ENCODE measurements around the gene RASA3. TPM values are rescaled to one million over a fixed set of nuclear protein-coding genes. Genes with fewer than 3 reads are reported as not detected.
A peak's percentile ranks its signal among the peaks of the same experiment; 100 is the strongest.

RASA3 gene
- total RNA-seq, 3 donors from 2014 or later (not counting 1 experiment from before 2014, with no cell fraction given): 252 to 277 (median 274) TPM

DNA sequence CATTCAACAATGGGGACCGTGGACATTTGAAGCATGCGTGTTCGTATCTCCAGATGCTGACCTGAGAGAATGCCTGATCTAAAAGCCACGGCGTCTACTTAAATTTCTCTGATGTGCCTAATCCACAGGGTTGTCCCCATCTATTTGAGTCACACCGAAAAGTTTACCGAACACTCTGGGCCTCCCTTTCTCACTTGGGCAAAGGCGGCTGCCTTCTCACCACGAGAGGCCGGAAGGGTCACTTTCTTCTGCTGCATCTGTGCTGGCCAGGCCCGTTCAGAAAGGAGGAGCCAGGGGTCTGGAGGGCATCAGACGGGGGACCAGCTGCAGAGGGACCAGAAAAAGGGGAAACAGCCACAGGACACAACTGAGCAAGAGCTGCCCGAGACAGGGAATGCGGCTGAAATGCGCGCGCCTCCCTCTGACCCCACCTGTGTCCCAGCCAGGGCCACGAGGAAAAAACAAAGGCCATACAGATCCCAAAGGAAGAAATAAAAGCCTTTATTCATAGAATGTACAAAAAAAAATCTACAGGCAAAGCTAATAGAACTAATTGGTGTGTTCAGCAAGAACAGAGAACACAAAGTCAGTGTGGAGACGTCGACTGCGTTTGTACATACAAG, 87.2 kb downstream of the RASA3 start:
- no peaks in the 10 kb centered on the region for H3K9me3 ChIP-seq (ENCODE audit: control insufficient read depth, insufficient read depth, low read length)
- H3K27ac ChIP-seq (ENCODE audit: low read length): no peak overlapping the region
- ATAC-seq (no peak), DNase-seq (no peak)
- Mint-ChIP-seq H3K4me1 (peaks cover 79 to 86% of the 10 kb centered on the region in 2 donors), H3K9me3 (no peaks in the 10 kb centered on the region), H3K27me3 (ENCODE audit: low read depth in 2 of 2) (no peaks in the 10 kb centered on the region), H3K27ac (peak overlapping the region; percentile 91 to 92), H3K36me3 (no peaks in the 10 kb centered on the region), H3K4me3 (peak overlapping the region; percentile 84)
- peaks cover 42% of the 10 kb centered on the region for H3K36me3 ChIP-seq (ENCODE audit: control insufficient read depth, insufficient read depth, low read length)
- TF ChIP-seq, protein P1, sequence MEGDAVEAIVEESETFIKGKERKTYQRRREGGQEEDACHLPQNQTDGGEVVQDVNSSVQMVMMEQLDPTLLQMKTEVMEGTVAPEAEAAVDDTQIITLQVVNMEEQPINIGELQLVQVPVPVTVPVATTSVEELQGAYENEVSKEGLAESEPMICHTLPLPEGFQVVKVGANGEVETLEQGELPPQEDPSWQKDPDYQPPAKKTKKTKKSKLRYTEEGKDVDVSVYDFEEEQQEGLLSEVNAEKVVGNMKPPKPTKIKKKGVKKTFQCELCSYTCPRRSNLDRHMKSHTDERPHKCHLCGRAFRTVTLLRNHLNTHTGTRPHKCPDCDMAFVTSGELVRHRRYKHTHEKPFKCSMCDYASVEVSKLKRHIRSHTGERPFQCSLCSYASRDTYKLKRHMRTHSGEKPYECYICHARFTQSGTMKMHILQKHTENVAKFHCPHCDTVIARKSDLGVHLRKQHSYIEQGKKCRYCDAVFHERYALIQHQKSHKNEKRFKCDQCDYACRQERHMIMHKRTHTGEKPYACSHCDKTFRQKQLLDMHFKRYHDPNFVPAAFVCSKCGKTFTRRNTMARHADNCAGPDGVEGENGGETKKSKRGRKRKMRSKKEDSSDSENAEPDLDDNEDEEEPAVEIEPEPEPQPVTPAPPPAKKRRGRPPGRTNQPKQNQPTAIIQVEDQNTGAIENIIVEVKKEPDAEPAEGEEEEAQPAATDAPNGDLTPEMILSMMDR (IDR thresholded peaks at IDR 0.05): no peak
- WGBS (ENCODE audit: insufficient coverage): 83% methylated on average over 21 of the region's 21 CpGs
- no peaks in the 10 kb centered on the region for H3K27me3 ChIP-seq (ENCODE audit: control insufficient read depth, insufficient read depth, low read length)
- no peak overlapping the region for H3K4me3 ChIP-seq (ENCODE audit: low read length)
- intact Hi-C loops (cut with micrococcal nuclease): loop anchor here (5.0 kb wide), 1 partner anchor 182 kb away; no protein-coding TSS in a partner anchor
- peaks cover 72% of the 10 kb centered on the region for H3K4me1 ChIP-seq (ENCODE audit: control insufficient read depth, insufficient read depth, low read length)

DNA sequence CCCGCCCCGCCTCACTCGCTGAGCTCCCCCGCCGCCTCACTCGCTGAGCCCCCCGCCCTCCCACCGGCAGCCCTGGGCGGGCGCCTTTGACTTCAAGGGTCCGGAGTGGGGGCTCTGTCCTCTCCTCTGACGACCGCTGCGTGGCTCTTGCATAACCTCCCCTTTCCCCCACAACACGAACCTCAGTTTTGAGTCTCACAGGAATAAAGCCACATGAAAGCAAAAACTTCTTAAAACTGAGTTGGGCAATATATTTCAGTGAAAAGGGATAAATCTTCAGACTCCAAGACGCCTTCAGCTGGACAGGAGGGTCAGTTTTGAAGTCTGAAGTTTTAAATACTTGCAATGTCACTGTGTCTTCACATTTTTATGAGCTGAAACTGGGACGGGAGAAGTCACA, 87.9 kb downstream of the RASA3 start:
- WGBS (ENCODE audit: insufficient coverage): 64% methylated on average over 12 of the region's 17 CpGs
- intact Hi-C loops (cut with micrococcal nuclease): no loop called here
- no peaks in the 10 kb centered on the region for H3K36me3 Mint-ChIP-seq
- H3K4me3 ChIP-seq (ENCODE audit: low read length): no peak overlapping the region
- TF ChIP-seq, protein P1 (IDR thresholded peaks at IDR 0.05): no peak
- H3K9me3 ChIP-seq (ENCODE audit: control insufficient read depth, insufficient read depth, low read length): no peaks in the 10 kb centered on the region
- peaks cover 69% of the 10 kb centered on the region for H3K4me1 ChIP-seq (ENCODE audit: control insufficient read depth, insufficient read depth, low read length)
- peaks cover 74 to 81% of the 10 kb centered on the region in 2 donors for H3K4me1 Mint-ChIP-seq
- no peaks in the 10 kb centered on the region for H3K27me3 Mint-ChIP-seq (ENCODE audit: low read depth in 2 of 2)
- peak overlapping the region; percentile 84 for H3K4me3 Mint-ChIP-seq
- H3K27ac ChIP-seq (ENCODE audit: low read length): no peak overlapping the region
- ATAC-seq (no peak), DNase-seq (peak in 1 of 2 donors; percentile 30)
- no peaks in the 10 kb centered on the region for H3K9me3 Mint-ChIP-seq
- peaks cover 39% of the 10 kb centered on the region for H3K36me3 ChIP-seq (ENCODE audit: control insufficient read depth, insufficient read depth, low read length)
- no peaks in the 10 kb centered on the region for H3K27me3 ChIP-seq (ENCODE audit: control insufficient read depth, insufficient read depth, low read length)
- H3K27ac Mint-ChIP-seq: peak overlapping the region; percentile 91 to 92

DNA sequence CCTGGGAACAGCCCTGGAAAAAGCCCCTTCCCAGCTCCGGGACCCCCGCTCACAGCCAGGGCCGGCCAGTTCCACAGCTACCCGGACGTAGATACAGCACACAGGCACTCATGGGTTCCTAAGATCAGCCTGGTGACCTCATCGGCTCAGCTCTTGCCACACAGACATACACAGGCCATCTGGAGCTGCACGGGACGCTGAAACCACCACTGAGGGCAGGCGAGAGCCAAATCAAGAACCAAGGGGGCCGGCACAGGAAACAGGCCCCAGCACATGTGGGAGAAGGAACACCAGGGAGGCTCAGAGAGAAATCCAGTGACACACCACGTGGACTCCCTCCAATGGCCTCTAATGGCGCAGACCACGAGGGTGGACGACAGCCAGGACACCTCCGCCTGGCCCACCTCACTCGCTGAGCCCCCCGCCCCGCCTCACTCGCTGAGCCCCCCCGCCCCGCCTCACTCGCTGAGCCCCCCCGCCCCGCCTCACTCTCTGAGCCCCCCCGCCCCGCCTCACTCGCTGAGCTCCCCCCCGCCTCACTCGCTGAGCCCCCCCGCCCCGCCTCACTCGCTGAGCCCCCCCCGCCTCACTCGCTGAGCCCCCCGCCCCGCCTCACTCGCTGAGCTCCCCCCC, 88.9 kb downstream of the RASA3 start:
- DNase-seq (peak in 1 of 2 donors; percentile 38), ATAC-seq (peak; percentile 62 to 88 (median 77))
- no peak overlapping the region for H3K4me3 ChIP-seq (ENCODE audit: low read length)
- intact Hi-C loops (cut with micrococcal nuclease): no loop called here
- Mint-ChIP-seq H3K27ac (peak overlapping the region; percentile 86 to 89), H3K9me3 (no peaks in the 10 kb centered on the region), H3K4me3 (peak overlapping the region; percentile 83), H3K27me3 (ENCODE audit: low read depth in 2 of 2) (no peaks in the 10 kb centered on the region), H3K4me1 (peaks cover 65 to 79% of the 10 kb centered on the region in 2 donors), H3K36me3 (no peaks in the 10 kb centered on the region)
- no peaks in the 10 kb centered on the region for H3K27me3 ChIP-seq (ENCODE audit: control insufficient read depth, insufficient read depth, low read length)
- peaks cover 47% of the 10 kb centered on the region for H3K36me3 ChIP-seq (ENCODE audit: control insufficient read depth, insufficient read depth, low read length)
- H3K9me3 ChIP-seq (ENCODE audit: control insufficient read depth, insufficient read depth, low read length): no peaks in the 10 kb centered on the region
- TF ChIP-seq, protein P1 (IDR thresholded peaks at IDR 0.05): no peak
- H3K27ac ChIP-seq (ENCODE audit: low read length): no peak overlapping the region
- WGBS (ENCODE audit: insufficient coverage): 81% methylated on average over 16 of the region's 37 CpGs
- peaks cover 68% of the 10 kb centered on the region for H3K4me1 ChIP-seq (ENCODE audit: control insufficient read depth, insufficient read depth, low read length)

Measured in natural killer cell (primary cell).